ENCODE results near the gene YBX1. TPM values are rescaled to one million over a fixed set of nuclear protein-coding genes. Genes with fewer than 3 reads are reported as not detected.

Gene YBX1
- total RNA-seq, 6 experiments from 2014 or later = 144 to 325 (median 207) TPM

DNA sequence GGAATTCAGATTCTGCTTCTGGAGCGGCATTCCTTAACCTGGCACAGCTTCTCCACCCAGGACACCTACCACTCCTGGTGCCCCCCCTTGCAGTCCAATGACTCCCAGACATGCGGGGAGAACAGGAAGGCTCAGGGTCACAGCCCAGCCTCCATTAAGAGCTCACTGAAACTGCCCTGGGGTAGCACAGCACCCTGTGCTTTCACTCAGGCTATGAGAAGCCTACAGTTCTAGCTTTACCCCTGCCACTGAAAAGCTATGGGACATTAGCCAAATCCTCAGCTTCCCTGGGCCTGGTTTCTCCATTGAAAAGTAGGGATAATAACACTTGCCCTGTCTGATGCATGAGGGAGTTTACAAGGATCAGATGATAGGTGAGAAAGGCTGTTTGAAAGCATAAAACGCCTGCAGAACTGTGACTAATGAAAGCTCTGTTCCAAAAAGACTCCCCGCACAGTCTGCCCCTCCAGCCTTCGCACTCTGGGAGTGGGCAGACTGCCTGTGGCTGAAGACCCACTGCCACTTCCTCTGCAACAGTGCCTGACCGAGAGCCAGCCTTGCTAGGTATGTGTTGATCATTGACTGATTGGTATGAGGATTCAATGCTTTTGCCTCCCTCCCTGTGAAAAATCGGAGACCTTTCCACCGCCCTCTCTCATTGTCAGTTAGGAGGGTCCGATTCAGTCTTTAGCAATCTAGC lies 60.5 kb downstream of the YBX1 start:
- intact Hi-C loops (cut with DNase I) = loop anchor here in 1 of 2 donors (10.0 kb wide), 1 partner anchor 158 kb away; no protein-coding TSS in a partner anchor
- no peak for TF ChIP-seq CTCF (IDR thresholded peaks at IDR 0.05)

DNA sequence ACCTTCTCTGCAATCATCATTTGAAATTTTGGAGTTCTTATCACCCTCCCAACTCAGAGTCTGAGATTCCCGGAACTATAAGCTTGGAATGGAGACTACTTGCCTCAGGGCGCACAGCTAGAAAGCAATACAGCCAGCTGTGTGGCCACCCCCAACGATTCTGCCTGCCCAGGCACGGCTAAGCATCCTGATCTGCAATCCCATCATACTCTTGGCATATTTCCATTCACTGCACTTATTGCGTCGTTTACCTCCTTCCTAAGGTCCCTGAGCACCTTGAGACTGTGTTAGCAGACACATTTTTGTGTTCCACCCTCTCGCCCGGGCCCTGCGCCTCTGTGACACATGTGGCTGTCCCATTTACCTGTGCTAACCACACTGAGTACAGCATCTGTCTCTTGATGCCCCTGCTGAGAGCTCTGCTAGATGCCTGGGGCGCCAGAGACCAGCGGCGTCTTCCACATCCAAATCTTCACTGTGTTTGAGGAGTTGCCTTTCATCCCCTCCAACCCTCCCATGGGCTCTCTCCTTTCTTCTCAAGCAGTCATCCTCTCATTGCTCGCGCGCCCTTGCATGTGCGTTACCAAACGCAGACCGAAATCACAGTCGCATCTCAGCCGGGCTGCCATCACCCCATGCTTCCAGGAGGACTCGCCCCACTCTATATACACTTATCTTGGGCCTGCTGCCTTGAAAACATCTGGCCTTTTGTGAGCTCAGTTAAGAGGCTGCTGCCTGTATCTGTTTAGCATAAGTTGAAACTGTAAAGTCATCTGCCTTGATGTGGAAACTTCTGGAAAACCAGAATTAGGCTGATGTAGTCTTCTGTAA lies 61.3 kb downstream of the YBX1 start:
- no peak for ATAC-seq
- Histone ChIP-seq H3K4me3 (no peak overlapping the region), H3K4me1 (peaks cover 0 to 6% (median 0%) of the 10 kb centered on the region in 4 donors), H3K27me3 (no peaks in the 10 kb centered on the region), H3K36me3 (peaks cover 0 to 11% (median 0%) of the 10 kb centered on the region in 4 donors), H3K27ac (no peak overlapping the region), H3K9me3 (no peaks in the 10 kb centered on the region)
- no peak for DNase-seq
- TF ChIP-seq POLR2A (IDR thresholded peaks at IDR 0.05) (no peak), CTCF (IDR thresholded peaks at IDR 0.05) (no peak)
- intact Hi-C loops (cut with DNase I) = loop anchor here in 1 of 2 donors (10.0 kb wide), 1 partner anchor 159 kb away; no protein-coding TSS in a partner anchor
- 78% methylated on average over 17 of the region's 21 CpGs for WGBS (ENCODE audit: insufficient coverage, low coverage, low lambda C conversion rate, missing lambda C conversion rate)

More for the DNA sequence above, 60.5 kb downstream of the YBX1 start:
- Histone ChIP-seq H3K4me3 (no peak overlapping the region), H3K36me3 (peaks cover 0 to 11% (median 0%) of the 10 kb centered on the region in 4 donors), H3K9me3 (no peaks in the 10 kb centered on the region), H3K4me1 (peaks cover 0 to 6% (median 0%) of the 10 kb centered on the region in 4 donors), H3K27me3 (no peaks in the 10 kb centered on the region), H3K27ac (no peak overlapping the region)
- 83% methylated on average over 2 of the region's 9 CpGs for WGBS (ENCODE audit: insufficient coverage, low coverage, low lambda C conversion rate, missing lambda C conversion rate)
- no peak for ATAC-seq
- DNase-seq = no peak

- DNase-seq (no peak), ATAC-seq (no peak)
- Histone ChIP-seq H3K4me1 (peaks cover 0 to 6% (median 0%) of the 10 kb centered on the region in 4 donors), H3K36me3 (peaks cover 0 to 11% (median 0%) of the 10 kb centered on the region in 4 donors), H3K27me3 (no peaks in the 10 kb centered on the region), H3K4me3 (no peak overlapping the region), H3K27ac (no peak overlapping the region), H3K9me3 (no peaks in the 10 kb centered on the region)
- TF ChIP-seq POLR2A (IDR thresholded peaks at IDR 0.05) = no peak
- no peak for TF ChIP-seq CTCF (IDR thresholded peaks at IDR 0.05)
- 50% methylated on average over 2 of the region's 9 CpGs for WGBS (ENCODE audit: insufficient coverage, low coverage, low lambda C conversion rate, missing lambda C conversion rate)
- intact Hi-C loops (cut with DNase I) = loop anchor here in 1 of 2 donors (10.0 kb wide), 1 partner anchor 159 kb away; no protein-coding TSS in a partner anchor
These were observed 61.9 kb downstream of the YBX1 start for GRCh38 chr1:42744148-42744413.

- Histone ChIP-seq H3K27me3 (no peaks in the 10 kb centered on the region), H3K4me1 (no peaks in the 10 kb centered on the region), H3K36me3 (peaks cover 0 to 11% (median 4%) of the 10 kb centered on the region in 4 donors), H3K27ac (no peak overlapping the region), H3K9me3 (no peaks in the 10 kb centered on the region), H3K4me3 (no peak overlapping the region)
- intact Hi-C loops (cut with DNase I) = loop anchor here in 1 of 2 donors (10.0 kb wide), 1 partner anchor 161 kb away; no protein-coding TSS in a partner anchor
- DNase-seq = peak in 1 of 3 donors; percentile 35
- 80% methylated on average over 2 of the region's 8 CpGs for WGBS (ENCODE audit: insufficient coverage, low coverage, low lambda C conversion rate, missing lambda C conversion rate)
- no peak for TF ChIP-seq CTCF (IDR thresholded peaks at IDR 0.05)
- TF ChIP-seq POLR2A (IDR thresholded peaks at IDR 0.05) = no peak
- ATAC-seq = no peak
These were observed 63.6 kb downstream of the YBX1 start for GRCh38 chr1:42745851-42746250.

Data from right lobe of liver (tissue), 6 donors.